OCI-LY7 (cell line): ENCODE results near the gene TOMM20L.

Source experiments
- EZH2phosphoT487 ChIP-seq: fragments of 200-600 bp; sonication (generic); IDR thresholded peaks from 2 replicates; pipeline ENCODE4 v1.6.1; 2018; ENCODE audit warnings: low read depth, borderline replicate concordance, mild to moderate bottlenecking, mixed run types, antibody characterized with exemption, low read length, moderate library complexity, mixed read lengths
- TF ChIP-seq, protein P1 (sequence below): fragments of 200-600 bp; sonication (generic); conservative IDR thresholded peaks from 2 replicates; pipeline ENCODE4 v1.5.1; 2014; ENCODE audit warnings: mild to moderate bottlenecking, antibody characterized with exemption, low read length, moderate library complexity, mixed read lengths

DNA sequence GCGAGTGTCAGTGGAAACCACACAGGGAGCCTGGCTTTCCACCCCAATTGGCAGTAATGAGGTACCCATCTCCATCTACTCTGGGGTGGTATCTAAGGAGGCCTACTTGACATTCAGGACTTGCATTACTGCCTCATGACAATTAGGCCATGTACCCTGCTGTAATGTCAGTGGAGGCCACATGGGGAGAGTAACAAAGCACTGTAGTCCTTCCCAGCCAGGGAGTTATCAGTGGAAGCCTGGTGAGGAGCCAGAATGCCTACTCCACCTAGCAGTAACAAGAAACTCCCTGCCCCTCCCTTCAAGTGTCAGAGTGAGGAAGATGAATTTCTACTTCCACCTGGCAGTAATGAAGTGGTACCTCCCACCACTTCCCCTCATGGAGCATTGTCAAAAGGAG is 19.1 kb downstream of the TOMM20L start:
- TF ChIP-seq, protein P1, sequence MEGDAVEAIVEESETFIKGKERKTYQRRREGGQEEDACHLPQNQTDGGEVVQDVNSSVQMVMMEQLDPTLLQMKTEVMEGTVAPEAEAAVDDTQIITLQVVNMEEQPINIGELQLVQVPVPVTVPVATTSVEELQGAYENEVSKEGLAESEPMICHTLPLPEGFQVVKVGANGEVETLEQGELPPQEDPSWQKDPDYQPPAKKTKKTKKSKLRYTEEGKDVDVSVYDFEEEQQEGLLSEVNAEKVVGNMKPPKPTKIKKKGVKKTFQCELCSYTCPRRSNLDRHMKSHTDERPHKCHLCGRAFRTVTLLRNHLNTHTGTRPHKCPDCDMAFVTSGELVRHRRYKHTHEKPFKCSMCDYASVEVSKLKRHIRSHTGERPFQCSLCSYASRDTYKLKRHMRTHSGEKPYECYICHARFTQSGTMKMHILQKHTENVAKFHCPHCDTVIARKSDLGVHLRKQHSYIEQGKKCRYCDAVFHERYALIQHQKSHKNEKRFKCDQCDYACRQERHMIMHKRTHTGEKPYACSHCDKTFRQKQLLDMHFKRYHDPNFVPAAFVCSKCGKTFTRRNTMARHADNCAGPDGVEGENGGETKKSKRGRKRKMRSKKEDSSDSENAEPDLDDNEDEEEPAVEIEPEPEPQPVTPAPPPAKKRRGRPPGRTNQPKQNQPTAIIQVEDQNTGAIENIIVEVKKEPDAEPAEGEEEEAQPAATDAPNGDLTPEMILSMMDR, result no peak
- TF ChIP-seq EZH2phosphoT487, result no peak
